Tibial nerve (tissue), 4 donors: ENCODE measurements around the gene ISOC2. TPM values are rescaled to one million over a fixed set of nuclear protein-coding genes. Genes with fewer than 3 reads are reported as not detected.
A peak's percentile ranks its signal among the peaks of the same experiment; 100 is the strongest.
"Not testable (repeated sequence)": the region's sequence is repeated elsewhere in the genome, so short reads cannot be mapped to it uniquely, and the experiment has no call there.

Source experiments
- DNase-seq, 2 donors: peaks; one replicate each; pipeline ENCODE4 v3.0.0-alpha.2; 2019; ENCODE audit warnings: low spot score in 2 of 2
- H3K27ac ChIP-seq, 4 donors: fragments of 200-600 bp; sonication (generic) in 3 of 4; one replicate each; pipeline ENCODE4 v1.5.1; 2017 to 2019; ENCODE audit warnings: mild to moderate bottlenecking in 1 of 4
- H3K27me3 ChIP-seq, 2 donors: fragments of 200-600 bp; sonication (generic) in 1 of 2; one replicate each; pipeline versions ENCODE4 v1.5.1 to v1.6.0; 2017 to 2019
- H3K36me3 ChIP-seq, 3 donors: fragments of 200-600 bp; sonication (generic); one replicate each; pipeline ENCODE4 v1.5.1; 2018 to 2019
- H3K4me1 ChIP-seq, 4 donors: fragments of 200-600 bp; sonication (generic) in 3 of 4; one replicate each; pipeline ENCODE4 v1.5.1; 2017 to 2019
- H3K4me3 ChIP-seq, 4 donors: fragments of 200-600 bp; sonication (generic) in 3 of 4; one replicate each; pipeline ENCODE4 v1.5.1; 2017 to 2019; ENCODE audit warnings: mild to moderate bottlenecking in 1 of 4, moderate library complexity in 1 of 4
- H3K9me3 ChIP-seq, 4 donors: fragments of 200-600 bp; sonication (generic) in 3 of 4; one replicate each; pipeline ENCODE4 v1.5.1; 2017 to 2019
- CTCF ChIP-seq, 5 experiments: fragments of 200-600 bp in 3 of 5; fragments of 450-650 bp in 2 of 5; sonication (generic) in 3 of 5; IDR thresholded peaks; one replicate each; pipeline ENCODE4 v1.5.1; 2016 to 2019; ENCODE audit warnings: antibody characterized with exemption in 5 of 5, mild to moderate bottlenecking in 3 of 5, moderate library complexity in 2 of 5
- EP300 ChIP-seq, 2 donors: sonication (generic); formaldehyde crosslinking; IDR thresholded peaks; one replicate each; pipeline ENCODE4 v1.6.1; 2017; ENCODE audit warnings: antibody characterized with exemption in 2 of 2, mild to moderate bottlenecking in 1 of 2
- POLR2A ChIP-seq, 2 donors: fragments of 450-650 bp; IDR thresholded peaks; one replicate each; pipeline ENCODE4 v1.6.1; 2017; ENCODE audit warnings: antibody characterized with exemption in 2 of 2, mild to moderate bottlenecking in 2 of 2, moderate library complexity in 2 of 2
- WGBS, 2 donors: methylation state at CpG; one replicate each; pipeline ENCODE4 v1.1.5; 2018; 5-methylcytosine and 5-hydroxymethylcytosine counted together
- total RNA-seq, 4 donors: library from RNA; depleted of rRNA; stranded (reverse); fragments of >200 nt; gene quantifications; one replicate each; pipeline ENCODE4 v1.1.0, GENCODE V29; 2016

ISOC2 gene
- total RNA-seq, 4 donors from 2014 or later = 38.0 to 80.4 (median 65.9) TPM

GRCh38 chr19:55497763-55498162 is 36.3 kb upstream of the ISOC2 start:
- peaks cover 0 to 28% (median 3%) of the 10 kb centered on the region in 4 donors for H3K4me1 ChIP-seq
- TF ChIP-seq EP300 (IDR thresholded peaks at IDR 0.05) (no peak), POLR2A (IDR thresholded peaks at IDR 0.05) (no peak), CTCF (IDR thresholded peaks at IDR 0.05) (no peak)
- WGBS, 2 donors = 79 to 81% methylated on average over 8 to 13 of the region's 13 CpGs
- H3K4me3 ChIP-seq = no peak overlapping the region
- no peaks in the 10 kb centered on the region for H3K27me3 ChIP-seq
- no peak for DNase-seq
- H3K27ac ChIP-seq = no peak overlapping the region
- no peaks in the 10 kb centered on the region for H3K9me3 ChIP-seq
- H3K36me3 ChIP-seq = peaks cover 0 to 25% (median 0%) of the 10 kb centered on the region in 3 donors

- H3K27ac ChIP-seq, H3K4me3 ChIP-seq, DNase-seq, H3K27me3 ChIP-seq, H3K9me3 ChIP-seq: not testable (repeated sequence)
- peaks cover 0 to 36% (median 3%) of the 10 kb centered on the region in 4 donors for H3K4me1 ChIP-seq
- WGBS, 2 donors = 77% methylated on average over 10 of the region's 10 CpGs
- peaks cover 0 to 23% (median 0%) of the 10 kb centered on the region in 3 donors for H3K36me3 ChIP-seq
Observed at GRCh38 chr19:55496820-55497219, 35.4 kb upstream of the ISOC2 start.

GRCh38 chr19:55495646-55496349 is 34.4 kb upstream of the ISOC2 start:
- Histone ChIP-seq H3K4me3 (no peak overlapping the region), H3K27me3 (no peaks in the 10 kb centered on the region), H3K9me3 (no peaks in the 10 kb centered on the region), H3K27ac (no peak overlapping the region), H3K4me1 (peaks cover 0 to 46% (median 8%) of the 10 kb centered on the region in 4 donors), H3K36me3 (peaks cover 0 to 13% (median 0%) of the 10 kb centered on the region in 3 donors)
- DNase-seq = no peak
- 78 to 83% methylated on average over 11 of the region's 11 CpGs for WGBS, 2 donors
- TF ChIP-seq POLR2A (IDR thresholded peaks at IDR 0.05) (no peak), EP300 (IDR thresholded peaks at IDR 0.05) (no peak), CTCF (IDR thresholded peaks at IDR 0.05) (no peak)

DNA sequence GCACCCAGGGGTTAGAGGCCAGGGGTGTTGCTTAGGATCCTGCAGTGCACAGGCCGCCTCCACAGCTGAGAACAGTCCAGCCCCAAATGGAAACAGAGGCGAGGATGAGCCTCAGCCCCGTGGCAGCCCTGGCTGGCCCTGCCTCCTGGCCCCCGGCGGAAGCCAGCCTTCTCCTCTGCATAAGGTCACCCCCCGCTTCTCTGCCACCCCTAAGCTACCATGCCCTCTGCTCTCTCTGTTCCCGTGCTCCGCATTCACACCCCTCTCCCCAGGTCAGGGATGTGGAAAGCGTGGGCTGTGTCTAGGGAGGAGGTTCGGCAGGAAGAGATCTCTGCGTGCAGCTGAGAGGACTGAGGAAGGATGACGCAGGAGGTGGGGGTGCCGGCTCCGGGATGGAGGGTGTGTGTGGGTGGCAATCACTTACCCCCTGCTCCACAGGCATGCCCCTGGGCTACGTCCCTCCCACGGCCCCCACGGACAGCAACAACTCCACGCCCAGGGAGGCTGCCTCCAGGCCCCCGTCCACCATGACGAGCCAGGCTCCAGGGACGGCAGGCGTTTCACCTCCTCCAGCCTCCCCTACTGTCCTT is 32.8 kb upstream of the ISOC2 start:
- no peak for DNase-seq
- Histone ChIP-seq H3K9me3 (no peaks in the 10 kb centered on the region), H3K27me3 (no peaks in the 10 kb centered on the region), H3K4me3 (peak overlapping the region in 3 of 4 donors; percentile 13 to 45 (median 20)), H3K27ac (peak overlapping the region; percentile 6 to 87 (median 79)), H3K4me1 (peaks cover 0 to 62% (median 9%) of the 10 kb centered on the region in 4 donors), H3K36me3 (no peaks in the 10 kb centered on the region)
- TF ChIP-seq EP300 (IDR thresholded peaks at IDR 0.05) = peak in 1 of 2 donors; percentile 35
- no peak for TF ChIP-seq POLR2A (IDR thresholded peaks at IDR 0.05)
- 8 to 15% methylated on average over 17 to 20 of the region's 22 CpGs for WGBS, 2 donors

DNA sequence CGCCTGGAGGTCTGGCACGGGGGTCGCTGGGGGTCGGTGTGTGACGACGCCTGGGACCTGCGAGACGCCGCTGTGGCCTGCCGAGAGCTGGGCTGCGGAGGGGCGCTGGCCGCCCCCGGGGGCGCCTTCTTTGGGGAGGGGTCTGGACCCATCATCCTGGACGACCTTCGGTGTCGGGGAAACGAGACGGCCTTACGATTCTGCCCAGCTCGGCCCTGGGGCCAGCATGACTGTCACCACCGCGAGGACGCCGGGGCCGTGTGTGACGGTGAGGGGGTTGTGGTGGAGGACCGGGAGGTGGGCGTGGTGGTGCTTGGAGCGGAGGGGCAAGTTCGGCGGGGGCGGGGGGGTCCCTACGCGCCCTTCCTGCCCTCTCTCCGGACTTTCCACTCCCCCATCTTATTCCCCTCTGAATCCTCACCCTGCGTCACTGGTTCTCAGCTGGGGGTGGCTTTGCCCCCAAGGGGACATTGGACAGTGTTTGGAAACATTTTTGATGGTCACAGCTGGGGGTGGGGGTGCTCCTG is 32.3 kb upstream of the ISOC2 start:
- Histone ChIP-seq H3K9me3 (no peaks in the 10 kb centered on the region), H3K4me1 (peaks cover 0 to 67% (median 9%) of the 10 kb centered on the region in 4 donors), H3K27ac (peak overlapping the region; percentile 6 to 87 (median 79)), H3K27me3 (no peaks in the 10 kb centered on the region), H3K4me3 (peak overlapping the region in 2 of 4 donors; percentile 11 to 45), H3K36me3 (no peaks in the 10 kb centered on the region)
- 31 to 45% methylated on average over 20 to 28 of the region's 38 CpGs for WGBS, 2 donors
- no peak for DNase-seq
- TF ChIP-seq EP300 (IDR thresholded peaks at IDR 0.05) (no peak), POLR2A (IDR thresholded peaks at IDR 0.05) (no peak), CTCF (IDR thresholded peaks at IDR 0.05) (no peak)
